Ovary (tissue), 3 donors: Measurements from ENCODE around the gene ATP2C2.

Source experiments
- CTCF ChIP-seq, 3 donors: fragments of 450-650 bp in 2 of 3; fragments of 200-600 bp in 1 of 3; IDR thresholded peaks; one replicate each; pipeline versions ENCODE4 v1.5.1 to v1.8.0; 2016 to 2022; ENCODE audit warnings: antibody characterized with exemption in 3 of 3, mild to moderate bottlenecking in 1 of 3
- POLR2A ChIP-seq: fragments of 450-650 bp; IDR thresholded peaks from one replicate; pipeline ENCODE4 v1.6.1; 2017; ENCODE audit warnings: antibody characterized with exemption, mild to moderate bottlenecking, moderate library complexity
- donor health status: DM: no; HTN: no; CAD: no.

DNA sequence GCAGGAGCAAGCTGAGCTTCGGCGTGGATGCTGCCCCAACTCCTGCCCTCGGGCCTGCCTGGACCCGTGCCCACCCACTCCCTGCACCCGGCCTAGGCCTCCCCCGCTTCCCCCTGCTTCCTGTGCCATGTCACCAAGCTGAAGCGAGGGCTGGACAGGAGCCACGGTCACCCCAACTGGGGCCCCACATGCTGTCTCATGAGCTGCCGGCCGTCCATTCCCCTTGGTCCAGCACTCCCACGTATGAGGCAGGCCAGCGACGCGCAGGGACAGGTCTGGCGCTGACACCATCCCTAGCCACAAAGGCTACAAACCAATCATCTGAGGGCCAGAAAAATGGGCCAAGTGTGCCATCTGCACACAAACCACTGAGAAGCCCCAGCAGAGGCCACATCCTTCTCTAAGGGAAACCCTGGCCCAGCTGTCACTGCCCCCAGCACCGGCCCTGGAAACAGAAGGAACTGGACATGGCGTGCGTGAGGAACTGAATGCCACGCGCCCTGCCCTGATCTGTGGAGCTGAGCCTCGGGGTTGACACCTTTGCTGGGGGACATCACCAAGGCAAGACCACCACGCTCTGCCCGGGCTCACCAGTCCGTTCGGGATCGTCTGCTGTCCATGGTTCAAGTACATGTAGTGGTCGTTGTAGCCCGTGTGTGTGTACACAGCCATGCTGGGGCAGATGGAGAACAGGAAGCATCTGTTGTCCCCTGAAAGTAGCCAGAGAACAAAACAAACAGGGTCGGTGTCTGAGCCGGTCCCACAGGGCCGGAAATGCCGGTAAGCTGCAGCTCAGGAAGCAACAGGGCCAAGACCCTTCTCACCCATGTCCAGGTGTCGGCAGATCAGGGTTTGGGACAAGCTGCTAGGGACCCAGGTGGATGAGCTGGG is 113.9 kb downstream of the ATP2C2 start:
- TF ChIP-seq POLR2A (no peak), CTCF (IDR thresholded peaks at IDR 0.05) (no peak)
